Measurements from ENCODE around the gene PPP4R3A.
"Not testable (repeated sequence)": the region's sequence is repeated elsewhere in the genome, so short reads cannot be mapped to it uniquely, and the experiment has no call there.

The PPP4R3A gene

GRCh38 chr14:91438845-91439244 is 71.3 kb downstream of the PPP4R3A start:
- DNase-seq (ENCODE audit: low read depth in 2 of 2), result no peak

GRCh38 chr14:91436266-91436665 is 73.8 kb downstream of the PPP4R3A start:
- not testable (repeated sequence) for DNase-seq (ENCODE audit: low read depth in 2 of 2)

- no peak for DNase-seq (ENCODE audit: low read depth in 2 of 2)
These were observed 80.7 kb downstream of the PPP4R3A start for GRCh38 chr14:91429385-91429784.

GRCh38 chr14:91428931-91429330 is 81.2 kb downstream of the PPP4R3A start:
- DNase-seq (ENCODE audit: low read depth in 2 of 2), result not testable (repeated sequence)

GRCh38 chr14:91425531-91425944 is 84.6 kb downstream of the PPP4R3A start:
- not testable (repeated sequence) for DNase-seq (ENCODE audit: low read depth in 2 of 2)

GRCh38 chr14:91424813-91425530 is 85.1 kb downstream of the PPP4R3A start:
- DNase-seq (ENCODE audit: low read depth in 2 of 2), result no peak

GRCh38 chr14:91420686-91421085 is 89.4 kb downstream of the PPP4R3A start:
- no peak for DNase-seq (ENCODE audit: low read depth in 2 of 2)

- no peak for DNase-seq (ENCODE audit: low read depth in 2 of 2)
These were observed 90.7 kb downstream of the PPP4R3A start for GRCh38 chr14:91419451-91419850.

GRCh38 chr14:91419044-91419397 is 91.1 kb downstream of the PPP4R3A start:
- peak in 1 of 2 donors; percentile 43 for DNase-seq (ENCODE audit: low read depth in 2 of 2)

- DNase-seq (ENCODE audit: low read depth in 2 of 2), result peak; percentile 64 to 70
These were observed 91.6 kb downstream of the PPP4R3A start for GRCh38 chr14:91418387-91419043.

GRCh38 chr14:91417983-91418386 is 92.1 kb downstream of the PPP4R3A start:
- DNase-seq (ENCODE audit: low read depth in 2 of 2), result peak in 1 of 2 donors; percentile 58

- peak; percentile 52 to 68 for DNase-seq (ENCODE audit: low read depth in 2 of 2)
These were observed 92.8 kb downstream of the PPP4R3A start, which contains the start of gene CCDC88C for GRCh38 chr14:91417120-91417982. Gene CCDC88C (minus strand): TSS chr14:91417820. CDS start chr14:91417690, 130 bp downstream.

GRCh38 chr14:91416744-91417119 is 93.4 kb downstream of the PPP4R3A start:
- DNase-seq (ENCODE audit: low read depth in 2 of 2), result no peak

- DNase-seq (ENCODE audit: low read depth in 2 of 2), result peak in 1 of 2 donors; percentile 52
These were observed 94.0 kb downstream of the PPP4R3A start for GRCh38 chr14:91415794-91416743.

- DNase-seq (ENCODE audit: low read depth in 2 of 2), result no peak
These were observed 95.7 kb downstream of the PPP4R3A start for GRCh38 chr14:91414475-91414833.

GRCh38 chr14:91413547-91414474 is 96.3 kb downstream of the PPP4R3A start:
- no peak for DNase-seq (ENCODE audit: low read depth in 2 of 2)

- DNase-seq (ENCODE audit: low read depth in 2 of 2), result no peak
These were observed 97.2 kb downstream of the PPP4R3A start for GRCh38 chr14:91412939-91413338.

GRCh38 chr14:91410771-91411536 is 99.2 kb downstream of the PPP4R3A start:
- DNase-seq (ENCODE audit: low read depth in 2 of 2), result no peak

Measured in stimulated activated CD8-positive, alpha-beta memory T cell treated with anti-CD3 and anti-CD28 coated beads, Interleukin-15, amount 100 ng/mL, for 4 hours (primary cell).